Measurements from ENCODE around the gene GH2.
A peak's percentile ranks its signal among the peaks of the same experiment; 100 is the strongest.
"Not testable (repeated sequence)": the region's sequence is repeated elsewhere in the genome, so short reads cannot be mapped to it uniquely, and the experiment has no call there.

DNA sequence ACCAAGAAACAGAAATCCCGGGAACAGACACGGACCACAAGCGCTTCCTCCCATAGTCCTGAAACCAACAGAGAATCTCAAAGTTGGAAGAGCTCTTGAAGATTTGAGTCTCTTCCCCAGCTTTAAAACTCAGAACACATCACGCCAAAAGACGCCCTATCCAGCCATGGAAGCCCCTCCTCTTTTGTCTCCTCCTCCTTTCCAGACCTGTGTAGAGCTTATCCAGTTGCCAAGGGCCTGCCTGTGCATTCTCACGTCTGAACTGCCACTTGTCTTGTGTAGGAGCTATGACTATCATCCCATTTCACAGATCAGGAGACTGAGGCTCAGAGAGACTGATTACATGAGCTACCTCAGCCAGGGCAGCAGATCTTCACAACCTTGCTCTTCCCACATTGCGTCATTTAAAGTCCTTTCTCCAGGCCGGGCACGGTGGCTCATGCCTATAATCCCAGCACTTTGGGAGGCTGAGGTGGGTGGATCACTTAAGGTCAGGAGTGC lies 932 bp upstream of the GH2 start:
- TF ChIP-seq, protein P1, sequence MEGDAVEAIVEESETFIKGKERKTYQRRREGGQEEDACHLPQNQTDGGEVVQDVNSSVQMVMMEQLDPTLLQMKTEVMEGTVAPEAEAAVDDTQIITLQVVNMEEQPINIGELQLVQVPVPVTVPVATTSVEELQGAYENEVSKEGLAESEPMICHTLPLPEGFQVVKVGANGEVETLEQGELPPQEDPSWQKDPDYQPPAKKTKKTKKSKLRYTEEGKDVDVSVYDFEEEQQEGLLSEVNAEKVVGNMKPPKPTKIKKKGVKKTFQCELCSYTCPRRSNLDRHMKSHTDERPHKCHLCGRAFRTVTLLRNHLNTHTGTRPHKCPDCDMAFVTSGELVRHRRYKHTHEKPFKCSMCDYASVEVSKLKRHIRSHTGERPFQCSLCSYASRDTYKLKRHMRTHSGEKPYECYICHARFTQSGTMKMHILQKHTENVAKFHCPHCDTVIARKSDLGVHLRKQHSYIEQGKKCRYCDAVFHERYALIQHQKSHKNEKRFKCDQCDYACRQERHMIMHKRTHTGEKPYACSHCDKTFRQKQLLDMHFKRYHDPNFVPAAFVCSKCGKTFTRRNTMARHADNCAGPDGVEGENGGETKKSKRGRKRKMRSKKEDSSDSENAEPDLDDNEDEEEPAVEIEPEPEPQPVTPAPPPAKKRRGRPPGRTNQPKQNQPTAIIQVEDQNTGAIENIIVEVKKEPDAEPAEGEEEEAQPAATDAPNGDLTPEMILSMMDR (IDR thresholded peaks at IDR 0.05): peak in 1 of 4 experiments; percentile 2
- not testable (repeated sequence) for TF ChIP-seq POLR2AphosphoS5, POLR2A, EP300 (IDR thresholded peaks at IDR 0.05)

All from sigmoid colon (tissue), 4 donors.